ENCODE measurements around the gene IGF1R.

- TF ChIP-seq CTCF (IDR thresholded peaks at IDR 0.05; ENCODE audit: poor library complexity) (no peak), EZH2 (IDR thresholded peaks at IDR 0.05; ENCODE audit: borderline replicate concordance) (no peak), EZH2phosphoT487 (IDR thresholded peaks at IDR 0.05; ENCODE audit: low read depth, severe bottlenecking, unreplicated experiment) (no peak)
Observed at GRCh38 chr15:98927022-98927421, 278.7 kb downstream of the IGF1R start.
